Activated B cell treated with CpG ODN at 0.5 μM for 24 hours (primary cell): ENCODE results near the gene TCP10L. TPM values are rescaled to one million over a fixed set of nuclear protein-coding genes. Genes with fewer than 3 reads are reported as not detected.
A peak's percentile ranks its signal among the peaks of the same experiment; 100 is the strongest.
"Not testable (repeated sequence)": the region's sequence is repeated elsewhere in the genome, so short reads cannot be mapped to it uniquely, and the experiment has no call there.

Source experiments
- ATAC-seq: fragments of 200-7000 bp; cut with Tn5 transposase; one replicate; pipeline ENCODE4 v1.10.0; 2021; ENCODE audit warnings: low read depth, mild to moderate bottlenecking, moderate library complexity
- CTCF ChIA-PET: fragments of 350-600 bp; sonication (Branson Sonifier 250); formaldehyde crosslinking; loops from one replicate; lab custom pipeline; 2021; ENCODE audit warnings: antibody characterized with exemption; lab: Charles Lee
- POLR2A ChIA-PET: fragments of 350-600 bp; sonication (Branson Sonifier 250); formaldehyde crosslinking; loops from one replicate; lab custom pipeline; 2021; ENCODE audit warnings: antibody characterized with exemption; lab: Charles Lee
- DNase-seq: peaks from one replicate; pipeline ENCODE4 v3.0.0; 2022
- H3K27ac Mint-ChIP-seq: one replicate; pipeline ENCODE4 v1.8.0; 2020; ENCODE audit warnings: mixed read lengths
- H3K27me3 Mint-ChIP-seq: one replicate; pipeline ENCODE4 v1.8.0; 2021; ENCODE audit warnings: mixed read lengths
- H3K36me3 Mint-ChIP-seq: one replicate; pipeline ENCODE4 v1.8.0; 2021; ENCODE audit warnings: low read depth, mixed read lengths
- H3K4me1 Mint-ChIP-seq: one replicate; pipeline ENCODE4 v1.8.0; 2021; ENCODE audit warnings: mixed read lengths
- H3K4me3 Mint-ChIP-seq: one replicate; pipeline ENCODE4 v1.8.0; 2020; ENCODE audit warnings: mild to moderate bottlenecking, mixed read lengths
- H3K9me3 Mint-ChIP-seq: one replicate; pipeline ENCODE4 v1.8.0; 2020; ENCODE audit warnings: mixed read lengths
- intact Hi-C: fragments of 100-400 bp; cut with micrococcal nuclease; formaldehyde crosslinking; loops from one replicate; pipeline ENCODE4 v1.15.1; 2024
- total RNA-seq: library from RNA; stranded (reverse); gene quantifications from 2 replicates; pipeline ENCODE4 v1.2.3, GENCODE V29; 2022
- TF ChIP-seq, protein P1 (sequence below): fragments of 200-600 bp; IDR thresholded peaks from one replicate; pipeline ENCODE4 v1.8.0; 2022; ENCODE audit warnings: antibody characterized with exemption, mild to moderate bottlenecking

The TCP10L gene, protein sequence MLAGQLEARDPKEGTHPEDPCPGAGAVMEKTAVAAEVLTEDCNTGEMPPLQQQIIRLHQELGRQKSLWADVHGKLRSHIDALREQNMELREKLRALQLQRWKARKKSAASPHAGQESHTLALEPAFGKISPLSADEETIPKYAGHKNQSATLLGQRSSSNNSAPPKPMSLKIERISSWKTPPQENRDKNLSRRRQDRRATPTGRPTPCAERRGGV
- total RNA-seq: 0.58 and 0.98 TPM in 2 replicates

DNA sequence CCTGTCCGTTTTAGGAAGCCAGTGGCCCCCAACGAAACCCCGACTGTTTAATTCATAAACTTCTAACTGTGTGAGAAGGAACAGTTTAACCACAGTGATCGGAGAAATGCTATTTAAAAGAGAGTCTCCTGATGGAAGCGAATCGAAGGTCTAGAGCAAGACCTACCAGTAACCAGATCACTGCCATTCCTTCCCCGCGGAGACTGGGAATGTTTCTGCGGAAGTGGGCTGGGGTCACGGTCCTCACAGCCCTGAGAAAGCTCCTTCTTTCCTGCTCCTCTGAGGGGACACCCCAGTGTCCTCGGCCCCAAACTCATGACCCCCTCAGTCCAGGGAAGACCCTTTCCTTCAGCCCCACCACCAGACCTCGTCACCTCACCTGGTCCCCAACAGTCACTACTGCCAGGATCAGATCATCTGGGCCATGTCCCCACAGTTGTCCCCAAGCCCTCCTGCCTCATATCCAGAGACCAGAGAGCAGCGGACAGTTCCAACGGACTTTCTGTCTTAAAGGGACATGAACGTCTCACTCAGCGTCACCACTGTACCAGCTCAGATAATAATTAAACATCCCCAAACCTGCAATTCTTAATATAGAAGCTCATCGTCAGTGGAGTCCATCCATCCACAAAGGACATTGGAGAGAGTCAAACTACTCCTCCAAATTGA lies at the start of gene TCP10L:
TSS of gene TCP10L (minus strand) at position 482 of the 669 bp plus-strand sequence. CDS start 1,219 bp downstream, outside the sequence.
- Mint-ChIP-seq H3K9me3 (no peaks in the 10 kb centered on the region), H3K4me1 (no peaks in the 10 kb centered on the region), H3K27me3 (no peaks in the 10 kb centered on the region), H3K27ac (no peak within 1 kb of the TSS), H3K36me3 (no peaks in the 10 kb centered on the region), H3K4me3 (no peak within 1 kb of the TSS)
- no peak for ATAC-seq
- no peak for DNase-seq
- CTCF ChIA-PET: no interaction called here
- TF ChIP-seq, protein P1, sequence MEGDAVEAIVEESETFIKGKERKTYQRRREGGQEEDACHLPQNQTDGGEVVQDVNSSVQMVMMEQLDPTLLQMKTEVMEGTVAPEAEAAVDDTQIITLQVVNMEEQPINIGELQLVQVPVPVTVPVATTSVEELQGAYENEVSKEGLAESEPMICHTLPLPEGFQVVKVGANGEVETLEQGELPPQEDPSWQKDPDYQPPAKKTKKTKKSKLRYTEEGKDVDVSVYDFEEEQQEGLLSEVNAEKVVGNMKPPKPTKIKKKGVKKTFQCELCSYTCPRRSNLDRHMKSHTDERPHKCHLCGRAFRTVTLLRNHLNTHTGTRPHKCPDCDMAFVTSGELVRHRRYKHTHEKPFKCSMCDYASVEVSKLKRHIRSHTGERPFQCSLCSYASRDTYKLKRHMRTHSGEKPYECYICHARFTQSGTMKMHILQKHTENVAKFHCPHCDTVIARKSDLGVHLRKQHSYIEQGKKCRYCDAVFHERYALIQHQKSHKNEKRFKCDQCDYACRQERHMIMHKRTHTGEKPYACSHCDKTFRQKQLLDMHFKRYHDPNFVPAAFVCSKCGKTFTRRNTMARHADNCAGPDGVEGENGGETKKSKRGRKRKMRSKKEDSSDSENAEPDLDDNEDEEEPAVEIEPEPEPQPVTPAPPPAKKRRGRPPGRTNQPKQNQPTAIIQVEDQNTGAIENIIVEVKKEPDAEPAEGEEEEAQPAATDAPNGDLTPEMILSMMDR: no peak
- intact Hi-C loops: no loop called here
- POLR2A ChIA-PET: no interaction called here

DNA sequence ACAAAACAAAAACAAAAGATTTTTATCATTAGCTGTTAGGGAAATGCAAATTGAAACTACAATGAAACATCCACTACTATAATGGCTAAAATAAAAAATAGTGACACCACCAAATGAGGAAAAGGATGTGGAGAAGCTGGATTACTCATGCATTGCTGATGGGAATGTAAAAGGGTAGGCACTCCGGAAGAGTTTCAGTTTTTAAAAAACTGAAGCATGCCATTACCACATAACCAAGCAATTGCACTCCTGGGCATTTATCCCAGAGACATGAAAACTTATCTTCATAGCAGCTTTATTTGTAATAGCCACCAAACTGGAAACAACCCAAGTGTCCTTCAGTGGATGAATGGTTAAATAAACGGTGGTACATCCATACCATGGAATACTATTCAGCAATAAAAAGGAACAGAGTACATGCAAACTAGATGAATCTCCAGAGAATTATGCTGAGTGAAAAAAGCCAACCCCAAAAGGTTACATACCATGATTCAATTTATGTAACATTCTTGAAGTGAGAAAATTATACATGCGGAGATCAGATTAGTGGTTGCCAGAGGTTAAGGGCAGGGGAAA lies 41.4 kb upstream of the TCP10L start:
- intact Hi-C loops: no loop called here
- TF ChIP-seq, protein P1: no peak
- DNase-seq: no peak
- Mint-ChIP-seq H3K4me3 (no peak overlapping the region), H3K27ac (no peak overlapping the region), H3K36me3 (peaks cover 12% of the 10 kb centered on the region), H3K9me3 (no peaks in the 10 kb centered on the region), H3K27me3 (peaks cover 13% of the 10 kb centered on the region), H3K4me1 (no peaks in the 10 kb centered on the region)
- POLR2A ChIA-PET: no interaction called here
- CTCF ChIA-PET: no interaction called here
- no peak for ATAC-seq

DNA sequence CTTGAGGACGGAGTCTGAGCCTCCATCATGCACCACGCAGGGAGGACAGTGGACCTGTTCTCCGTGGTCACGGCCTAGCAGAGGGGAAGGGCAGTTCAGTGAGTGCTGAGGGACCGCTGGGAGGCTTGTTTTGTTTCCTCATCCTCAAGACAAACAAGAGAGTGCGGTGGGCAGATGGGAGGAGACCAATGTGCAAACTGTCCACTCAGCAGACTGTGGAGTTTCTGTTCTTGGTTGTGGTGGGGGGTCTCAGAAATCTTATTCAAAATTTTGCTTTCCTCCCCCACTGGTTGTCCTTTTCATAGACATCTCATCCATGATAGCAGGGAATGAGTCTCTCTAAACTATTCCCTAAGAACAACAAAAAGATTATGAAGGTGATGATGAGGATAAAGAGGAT lies 32.9 kb upstream of the TCP10L start:
- DNase-seq, intact Hi-C loops, H3K36me3 Mint-ChIP-seq, H3K4me3 Mint-ChIP-seq, H3K27ac Mint-ChIP-seq, H3K4me1 Mint-ChIP-seq, POLR2A ChIA-PET, H3K9me3 Mint-ChIP-seq, ATAC-seq, CTCF ChIA-PET: not testable (repeated sequence)
- H3K27me3 Mint-ChIP-seq: peaks cover 23% of the 10 kb centered on the region

DNA sequence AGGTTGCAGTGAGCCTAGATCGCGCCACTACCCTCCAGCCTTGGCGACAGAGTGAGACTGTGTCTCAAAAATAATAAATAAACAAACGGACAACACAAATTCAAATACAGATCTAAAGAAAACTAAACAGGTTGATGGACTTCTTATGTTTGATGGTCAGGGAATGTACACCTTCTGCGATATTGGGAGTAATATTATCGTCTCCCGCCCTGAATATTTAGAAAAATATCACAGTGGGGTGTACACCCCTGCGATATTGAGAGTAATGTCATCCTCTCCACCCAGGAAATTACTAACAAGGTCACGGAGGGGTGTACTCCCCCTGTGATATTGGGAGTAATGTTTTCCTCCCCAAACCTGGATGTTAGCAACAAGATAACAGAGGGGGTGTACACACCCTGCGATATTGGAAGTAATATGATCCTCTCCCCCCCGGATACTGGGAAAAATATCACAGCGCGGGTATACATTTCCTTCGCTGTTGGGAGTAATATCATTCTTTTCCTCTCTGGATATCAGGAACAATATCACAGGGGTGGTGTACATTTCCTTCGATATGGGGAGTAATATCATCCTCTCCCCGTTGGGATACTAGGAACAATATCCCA lies 28.2 kb upstream of the TCP10L start:
- ATAC-seq (no peak), DNase-seq (no peak)
- Mint-ChIP-seq H3K36me3 (peaks cover 21% of the 10 kb centered on the region), H3K9me3 (no peaks in the 10 kb centered on the region), H3K4me1 (peaks cover 12% of the 10 kb centered on the region), H3K27ac (peak overlapping the region; percentile 96), H3K27me3 (peaks cover 2% of the 10 kb centered on the region), H3K4me3 (peak overlapping the region; percentile 97)
- intact Hi-C loops: loop anchor here (2.0 to 5.0 kb wide), 4 partner anchors 655 to 881 kb away; partner anchors contain the start of gene SCAF4
- POLR2A ChIA-PET: interaction anchor here (1.1 to 2.3 kb wide), 3 partner anchors 114 to 866 kb away, joined by 5 to 7 read pairs (median 6); partner anchors contain the start of genes SYNJ1, TMEM50B and URB1
- TF ChIP-seq, protein P1: no peak
- CTCF ChIA-PET: interaction anchor here (0.9 kb wide), 1 partner anchor 158 kb away, joined by 3 read pairs; the partner anchor contains the start of gene PAXBP1

DNA sequence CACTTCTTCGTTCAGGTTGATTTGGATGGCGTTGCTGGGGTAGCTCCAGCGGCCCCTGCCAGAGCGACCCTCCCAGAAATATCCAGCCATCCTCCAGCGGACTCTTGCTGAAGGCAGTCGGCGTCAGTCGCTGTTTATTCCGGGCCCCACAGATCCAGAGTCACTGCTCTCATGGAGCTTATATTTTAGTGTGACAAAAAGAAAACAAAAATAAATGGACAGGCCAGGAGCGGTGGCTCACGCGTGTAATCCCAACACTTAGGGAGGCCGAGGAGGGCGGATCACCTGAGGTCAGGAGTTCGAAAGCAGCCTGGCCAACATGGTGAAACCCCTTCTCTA lies 27.6 kb upstream of the TCP10L start:
- peaks cover 23% of the 10 kb centered on the region for H3K36me3 Mint-ChIP-seq
- DNase-seq: no peak
- TF ChIP-seq, protein P1: no peak
- H3K27ac Mint-ChIP-seq: peak overlapping the region; percentile 96
- peak overlapping the region; percentile 97 for H3K4me3 Mint-ChIP-seq
- ChIA-PET CTCF (interaction anchor here (0.5 to 2.0 kb wide), 3 partner anchors 13 to 1327 kb away, joined by 3 to 10 read pairs (median 3); partner anchors contain the start of gene PAXBP1), POLR2A (interaction anchor here (1.1 to 2.3 kb wide), 6 partner anchors 114 to 882 kb away, joined by 3 to 14 read pairs (median 6); partner anchors contain the start of genes PAXBP1, SYNJ1, TMEM50B and URB1)
- ATAC-seq: no peak
- H3K27me3 Mint-ChIP-seq: no peaks in the 10 kb centered on the region
- no peaks in the 10 kb centered on the region for H3K9me3 Mint-ChIP-seq
- intact Hi-C loops: loop anchor here (1.0 to 5.0 kb wide), 11 partner anchors 115 to 1029 kb away; partner anchors contain the start of genes GART, ITSN1, MIS18A and PAXBP1
- peaks cover 12% of the 10 kb centered on the region for H3K4me1 Mint-ChIP-seq
